ENCODE measurements around the gene ADAMTS14. TPM values are rescaled to one million over a fixed set of nuclear protein-coding genes. Genes with fewer than 3 reads are reported as not detected.

The ADAMTS14 gene
- polyA plus RNA-seq, 1 donor (not counting 4 experiments of a cell fraction or from before 2014, with no cell fraction given), result 0.09 TPM

- Histone ChIP-seq H3K4me3 (ENCODE audit: control insufficient read depth in 2 of 3, extremely low read depth in 1 of 3, insufficient read depth in 2 of 3, low read depth in 1 of 3, low read length in 3 of 3) (no peak overlapping the region), H3K36me3 (ENCODE audit: control insufficient read depth in 2 of 2, extremely low read depth in 1 of 2, insufficient read depth in 2 of 2, low read length in 2 of 2) (no peaks in the 10 kb centered on the region), H3K4me1 (ENCODE audit: control insufficient read depth, extremely low read depth, insufficient read depth, low read length) (no peaks in the 10 kb centered on the region), H3K27ac (ENCODE audit: control insufficient read depth, insufficient read depth, low read length) (no peak overlapping the region), H3K4me2 (ENCODE audit: control insufficient read depth, extremely low read depth, insufficient read depth, low read depth, low read length) (no peak overlapping the region), H2AFZ (ENCODE audit: control insufficient read depth, low read length) (no peak overlapping the region), H4K20me1 (ENCODE audit: control insufficient read depth, extremely low read depth, insufficient read depth, low read length) (no peaks in the 10 kb centered on the region), H3K9me1 (ENCODE audit: control insufficient read depth, extremely low read depth, insufficient read depth, low read length) (no peaks in the 10 kb centered on the region), H3K9ac (ENCODE audit: control insufficient read depth, extremely low read depth, insufficient read depth, low read length) (no peak overlapping the region), H3K79me2 (ENCODE audit: control insufficient read depth, insufficient read depth, low read length) (no peaks in the 10 kb centered on the region), H3K27me3 (ENCODE audit: control insufficient read depth, extremely low read depth, insufficient read depth, low read length) (peaks cover 12% of the 10 kb centered on the region), H3K9me3 (ENCODE audit: control insufficient read depth, low read depth, low read length) (no peaks in the 10 kb centered on the region)
- FAIRE-seq (no peak), DNase-seq (ENCODE audit: low read depth, low spot score) (no peak)
- dilution Hi-C loops (cut with MboI; ENCODE audit: extremely low pct_ligation_motif_present, low sequenced_read_pairs), result no loop called here
- no peak for TF ChIP-seq CTCF (optimal IDR thresholded peaks at IDR 0.05 in 1 of 3, IDR thresholded peaks at IDR 0.05 in 1 of 3, conservative IDR thresholded peaks at IDR 0.05 in 1 of 3; ENCODE audit: extremely low read depth in 1 of 3, insufficient read depth in 2 of 3, low read length in 3 of 3)
- no peak for TF ChIP-seq EZH2 (IDR thresholded peaks at IDR 0.05; ENCODE audit: low read length)
These were observed 107.4 kb downstream of the ADAMTS14 start for GRCh38 chr10:70779511-70780369.

DNA sequence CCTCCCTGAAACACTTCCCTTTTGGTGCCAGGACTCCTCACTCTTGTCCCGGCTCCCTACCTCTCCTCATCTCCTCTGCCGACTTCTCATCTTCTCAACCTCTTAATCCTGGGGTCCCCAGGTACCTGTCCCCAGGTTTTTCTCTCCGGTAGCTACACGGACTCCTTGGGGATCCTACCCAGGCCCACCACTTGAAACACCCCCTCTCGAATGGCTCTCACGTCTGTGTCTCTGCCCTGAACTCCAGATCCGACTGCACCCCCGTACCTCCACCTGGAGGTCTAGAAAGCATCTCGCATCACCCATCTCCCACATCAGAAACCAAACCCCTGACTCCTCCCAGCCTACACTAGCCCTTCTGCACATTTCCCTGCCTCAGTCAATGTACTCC lies 108.1 kb downstream of the ADAMTS14 start:
- no peaks in the 10 kb centered on the region for H4K20me1 ChIP-seq (ENCODE audit: control insufficient read depth, extremely low read depth, insufficient read depth, low read length)
- dilution Hi-C loops (cut with MboI; ENCODE audit: extremely low pct_ligation_motif_present, low sequenced_read_pairs), result no loop called here
- no peak overlapping the region for H3K27ac ChIP-seq (ENCODE audit: control insufficient read depth, insufficient read depth, low read length)
- no peak overlapping the region for H3K4me3 ChIP-seq (ENCODE audit: control insufficient read depth in 2 of 3, extremely low read depth in 1 of 3, insufficient read depth in 2 of 3, low read depth in 1 of 3, low read length in 3 of 3)
- H3K4me1 ChIP-seq (ENCODE audit: control insufficient read depth, extremely low read depth, insufficient read depth, low read length), result no peaks in the 10 kb centered on the region
- H3K79me2 ChIP-seq (ENCODE audit: control insufficient read depth, insufficient read depth, low read length), result no peaks in the 10 kb centered on the region
- no peaks in the 10 kb centered on the region for H3K9me1 ChIP-seq (ENCODE audit: control insufficient read depth, extremely low read depth, insufficient read depth, low read length)
- H2AFZ ChIP-seq (ENCODE audit: control insufficient read depth, low read length), result no peak overlapping the region
- H3K4me2 ChIP-seq (ENCODE audit: control insufficient read depth, extremely low read depth, insufficient read depth, low read depth, low read length), result no peak overlapping the region
- H3K27me3 ChIP-seq (ENCODE audit: control insufficient read depth, extremely low read depth, insufficient read depth, low read length), result peaks cover 10% of the 10 kb centered on the region
- no peak for TF ChIP-seq CTCF (optimal IDR thresholded peaks at IDR 0.05 in 1 of 3, IDR thresholded peaks at IDR 0.05 in 1 of 3, conservative IDR thresholded peaks at IDR 0.05 in 1 of 3; ENCODE audit: extremely low read depth in 1 of 3, insufficient read depth in 2 of 3, low read length in 3 of 3)
- TF ChIP-seq EZH2 (IDR thresholded peaks at IDR 0.05; ENCODE audit: low read length), result no peak
- no peak overlapping the region for H3K9ac ChIP-seq (ENCODE audit: control insufficient read depth, extremely low read depth, insufficient read depth, low read length)
- H3K36me3 ChIP-seq (ENCODE audit: control insufficient read depth in 2 of 2, extremely low read depth in 1 of 2, insufficient read depth in 2 of 2, low read length in 2 of 2), result no peaks in the 10 kb centered on the region
- no peaks in the 10 kb centered on the region for H3K9me3 ChIP-seq (ENCODE audit: control insufficient read depth, low read depth, low read length)
- no peak for DNase-seq (ENCODE audit: low read depth, low spot score)
- no peak for FAIRE-seq
